ENCODE data around the gene SNX1.

SNX1 gene

DNA sequence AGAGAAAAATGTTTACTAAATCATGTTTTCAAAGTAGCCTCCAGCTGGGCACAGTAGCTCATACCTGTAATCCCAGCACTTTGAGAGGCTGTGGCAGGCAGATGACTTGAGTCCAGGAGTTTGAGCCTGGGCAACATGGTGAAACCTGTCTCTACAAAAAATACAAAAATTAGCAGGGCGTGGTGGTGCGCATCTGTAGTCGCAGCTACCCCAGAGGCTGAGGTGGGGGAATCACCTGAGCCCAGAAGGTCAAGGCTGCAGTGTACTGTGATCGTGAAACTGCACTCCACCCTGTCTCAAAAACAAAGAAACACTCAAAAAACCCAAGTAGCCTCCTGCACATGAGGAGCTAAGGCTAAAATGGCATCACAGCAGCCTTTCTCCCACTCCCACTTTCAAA is 68.7 kb downstream of the SNX1 start:
- DNase-seq (ENCODE audit: low spot score), result no peak

GRCh38 chr15:64166102-64166890 is 70.5 kb downstream of the SNX1 start:
- DNase-seq (ENCODE audit: low spot score), result no peak

- DNase-seq (ENCODE audit: low spot score), result no peak
These were observed 84.5 kb downstream of the SNX1 start for GRCh38 chr15:64180235-64180824.

GRCh38 chr15:64182859-64183370 is 87.1 kb downstream of the SNX1 start:
- DNase-seq (ENCODE audit: low spot score), result no peak

DNA sequence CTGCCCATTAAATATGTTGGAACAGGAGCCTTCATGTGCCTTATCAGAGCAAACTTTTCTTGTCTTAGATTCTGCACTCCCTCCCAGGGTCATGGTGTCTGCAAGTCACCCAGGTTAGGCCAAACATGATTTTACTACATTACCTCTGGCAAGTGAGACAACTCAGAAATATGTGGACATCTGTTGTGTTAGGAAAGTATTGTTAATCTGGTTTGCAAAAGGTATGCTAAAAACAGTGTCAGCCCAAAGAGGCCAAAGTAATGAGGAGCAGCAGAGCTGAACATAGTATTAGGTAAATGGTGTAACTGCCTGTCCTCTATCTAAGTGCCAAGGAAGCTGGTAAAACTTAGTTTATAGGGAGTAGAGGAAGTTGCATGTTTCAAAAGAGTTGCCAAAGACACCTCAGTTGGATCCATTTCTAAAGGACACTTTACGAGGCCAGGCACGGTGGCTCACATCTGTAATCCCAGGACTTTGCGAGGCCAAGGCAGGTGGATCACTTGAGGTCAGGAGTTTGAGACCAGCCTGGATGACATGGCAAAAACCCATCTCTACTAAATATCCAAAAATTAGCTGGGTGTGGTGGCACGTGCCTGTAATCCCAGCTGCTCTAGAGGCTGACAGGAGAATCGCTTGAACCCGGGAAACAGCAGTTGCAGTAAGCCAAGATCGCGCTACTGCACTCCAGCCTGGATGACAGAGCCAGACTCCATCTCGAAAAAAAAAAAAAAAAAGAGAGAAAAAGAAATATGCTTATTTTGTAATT is 89.5 kb downstream of the SNX1 start:
- no peak for DNase-seq (ENCODE audit: low spot score)

- no peak for DNase-seq (ENCODE audit: low spot score)
These were observed 91.8 kb downstream of the SNX1 start for GRCh38 chr15:64187396-64188191.
